ENCODE measurements around the gene HDAC7.

GRCh38 chr12:47864646-47865235, 45.0 kb upstream of the HDAC7 start:
- TF ChIP-seq POLR2A (IDR thresholded peaks at IDR 0.05; ENCODE audit: low read depth, low read length) (no peak), TAF1 (IDR thresholded peaks at IDR 0.05; ENCODE audit: borderline replicate concordance, low read depth, low read length) (no peak), POLR2AphosphoS5 (IDR thresholded peaks at IDR 0.05; ENCODE audit: low read depth, low read length) (no peak)

Data from GM12892 (cell line).